Activated T-cell treated with anti-CD3 and anti-CD28 coated beads, Interleukin-2, amount 50 U/mL, for 48 hours (primary cell): ENCODE data around the gene BHLHA9.
"Not testable (repeated sequence)": the region's sequence is repeated elsewhere in the genome, so short reads cannot be mapped to it uniquely, and the experiment has no call there.

Source experiments
- DNase-seq, 2 experiments: peaks; one replicate each; pipeline ENCODE4 v3.0.0-alpha.2; 2020

Gene BHLHA9

DNA sequence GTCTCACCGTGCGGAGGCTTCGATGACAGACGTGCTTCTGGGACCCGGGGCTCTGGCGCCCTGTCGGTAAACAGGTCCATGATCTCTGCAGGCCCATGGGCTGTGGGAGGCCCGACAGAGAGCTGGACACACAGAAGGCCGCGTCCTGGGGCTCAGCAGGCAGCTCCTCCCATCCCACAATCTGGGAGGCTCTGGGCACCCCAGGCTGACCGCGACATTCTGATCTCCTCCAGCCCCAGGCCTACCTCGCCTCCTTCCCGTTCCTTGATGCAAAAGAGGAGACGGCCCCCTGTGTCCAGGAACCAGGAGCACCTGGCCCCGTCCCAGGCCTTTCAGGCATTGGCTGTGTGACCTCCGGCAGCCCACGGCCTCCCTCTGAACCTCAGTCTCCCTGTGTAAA, 32.5 kb downstream of the BHLHA9 start:
- DNase-seq = no peak

DNA sequence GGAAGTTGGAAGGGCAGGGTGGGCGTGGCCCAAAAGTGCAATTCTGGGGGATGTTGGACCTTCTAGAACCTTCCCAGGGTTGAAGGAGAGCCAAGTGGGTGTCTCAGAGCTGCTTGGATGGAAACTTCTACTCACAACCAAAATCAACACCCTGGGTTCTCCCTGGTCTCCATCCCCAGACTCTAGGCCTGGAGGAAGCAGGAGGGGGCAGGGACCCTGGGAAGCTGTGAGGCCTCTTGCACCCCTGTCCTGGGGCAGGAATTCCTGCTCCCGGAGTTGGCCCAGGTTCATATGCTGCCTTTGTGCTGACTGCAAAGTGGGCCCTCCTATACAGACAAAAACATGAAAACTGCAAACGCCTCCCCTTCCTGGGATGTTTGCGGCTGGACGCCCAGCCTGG, 34.3 kb downstream of the BHLHA9 start:
- no peak for DNase-seq

DNA sequence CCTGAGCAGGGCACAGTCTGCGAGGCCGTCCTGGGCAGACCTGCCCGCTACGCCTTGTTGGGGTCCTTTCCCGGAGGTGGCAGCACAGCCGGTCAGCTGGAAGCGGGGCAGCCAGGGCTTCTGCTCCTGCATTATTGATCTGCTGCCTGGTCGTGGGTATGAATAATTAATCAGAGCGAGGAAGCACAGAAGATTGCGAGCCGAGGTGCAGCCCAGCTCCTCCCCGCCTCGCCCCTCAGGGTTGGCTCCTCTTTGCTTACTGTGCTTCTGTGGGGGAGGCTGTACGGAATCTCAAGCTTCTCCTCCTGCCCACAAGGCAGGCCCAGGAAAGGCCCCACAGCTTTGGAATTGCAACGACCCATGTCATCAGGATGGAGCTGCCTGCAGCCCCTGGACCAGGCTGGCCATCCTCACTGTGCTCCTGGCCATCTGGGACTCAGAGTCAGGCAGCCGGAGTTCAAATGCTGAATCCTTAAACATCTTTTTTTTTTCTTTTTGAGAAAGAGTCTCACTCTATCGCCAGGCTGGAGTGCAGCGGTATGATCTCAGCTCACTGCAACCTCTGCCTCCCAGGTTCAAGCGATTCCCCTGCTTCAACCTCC, 34.8 kb downstream of the BHLHA9 start:
- no peak for DNase-seq

DNA sequence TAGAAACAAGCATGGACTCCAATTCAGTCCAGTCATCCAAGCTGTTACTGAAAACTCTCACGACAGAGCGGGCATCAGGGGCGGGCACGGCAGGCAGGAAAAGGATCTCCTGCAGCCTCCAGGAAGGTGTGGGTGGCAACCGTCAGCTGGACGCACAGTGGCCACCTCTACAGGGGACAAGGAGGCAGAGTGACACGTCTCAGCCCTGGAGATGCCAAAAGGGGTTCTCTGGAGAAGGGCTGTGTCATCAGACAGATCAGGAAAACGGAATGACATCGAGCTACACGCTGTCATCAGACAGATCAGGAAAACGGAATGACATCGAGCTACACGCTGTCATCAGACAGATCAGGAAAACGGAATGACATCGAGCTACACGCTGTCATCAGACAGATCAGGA, 37.6 kb downstream of the BHLHA9 start:
- DNase-seq = not testable (repeated sequence)

DNA sequence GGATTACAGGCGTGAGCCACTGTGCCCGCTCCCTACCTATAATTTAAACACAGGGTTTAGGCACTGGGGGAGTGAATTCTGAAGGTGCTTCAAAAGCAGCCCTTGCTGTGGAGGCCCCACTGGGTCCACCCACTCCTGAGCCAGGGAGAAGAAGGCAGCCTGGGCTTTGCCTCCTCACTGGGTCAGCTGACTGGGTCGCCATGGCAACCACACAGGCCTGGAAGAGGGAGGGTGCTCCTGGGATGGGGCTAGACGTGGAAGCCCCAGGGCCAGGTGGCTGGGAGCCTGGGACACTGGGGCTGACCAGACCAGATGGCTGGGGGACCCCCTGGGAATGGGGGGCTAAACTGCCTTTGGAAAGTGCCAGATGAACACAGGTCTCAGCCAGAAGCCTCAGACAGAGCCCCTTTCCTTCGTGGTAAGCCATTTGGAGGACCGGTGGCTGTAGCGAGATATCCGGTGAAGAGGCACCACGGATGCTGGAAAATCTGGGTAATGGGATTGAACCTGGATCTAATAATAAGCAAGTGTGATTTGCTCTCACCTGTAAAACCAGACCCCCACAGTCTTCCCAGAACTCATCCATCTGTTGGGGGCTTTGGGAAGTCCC, 42.1 kb downstream of the BHLHA9 start:
- no peak for DNase-seq

DNA sequence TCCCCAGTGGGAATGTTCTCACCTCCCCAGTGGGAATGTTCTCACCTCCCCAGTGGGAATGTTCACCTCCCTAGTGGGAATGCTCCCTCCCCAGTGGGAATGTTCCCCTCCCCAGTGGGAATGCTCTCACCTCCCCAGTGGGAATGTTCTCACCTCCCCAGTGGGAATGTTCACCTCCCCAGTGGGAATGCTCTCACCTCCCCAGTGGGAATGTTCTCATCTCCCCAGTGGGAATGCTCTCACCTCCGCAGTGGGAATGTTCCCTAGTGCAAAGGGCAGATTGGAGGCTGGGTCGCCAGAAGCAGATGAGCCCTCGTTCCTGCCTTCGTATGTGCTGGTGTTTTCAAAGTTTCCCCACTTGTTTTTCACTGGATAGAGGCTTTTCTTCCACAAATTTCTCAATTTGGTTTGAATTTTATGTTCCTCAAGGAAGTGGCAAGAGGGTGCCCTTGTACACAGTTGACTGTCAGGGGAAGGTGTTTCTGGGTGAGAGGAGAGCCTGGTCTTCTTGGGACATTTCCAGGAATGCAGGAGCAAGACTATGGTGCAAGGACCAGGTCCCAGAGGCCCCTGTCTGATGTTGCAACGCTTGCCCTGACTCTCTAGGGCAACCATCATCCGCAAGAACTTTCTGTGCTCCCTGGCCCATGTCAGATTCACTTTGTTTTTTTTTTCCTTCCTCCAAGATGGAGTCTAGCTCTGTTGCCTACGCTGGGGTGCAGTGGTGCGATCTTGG, 43.2 kb downstream of the BHLHA9 start:
- no peak for DNase-seq

DNA sequence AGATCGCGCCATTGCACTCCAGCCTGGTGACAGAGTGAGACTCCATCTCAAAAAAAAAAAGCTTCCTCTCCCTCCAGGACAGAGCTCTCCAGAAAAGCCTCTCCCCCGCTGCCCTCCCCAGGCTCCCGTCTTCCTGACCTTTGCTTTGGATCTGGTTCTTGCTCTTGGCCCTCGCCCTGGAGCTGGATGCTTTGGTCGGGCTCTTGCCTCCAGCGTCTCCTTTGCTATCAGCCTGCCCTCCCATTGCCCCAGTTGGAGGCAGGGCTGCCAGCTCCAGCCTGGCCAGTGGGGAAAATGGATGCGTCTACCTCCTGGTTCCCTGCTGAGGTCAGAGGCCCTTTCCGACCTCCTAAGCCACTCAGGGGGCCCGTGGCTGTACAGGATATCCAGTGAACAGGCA, 45.2 kb downstream of the BHLHA9 start:
- DNase-seq = no peak

DNA sequence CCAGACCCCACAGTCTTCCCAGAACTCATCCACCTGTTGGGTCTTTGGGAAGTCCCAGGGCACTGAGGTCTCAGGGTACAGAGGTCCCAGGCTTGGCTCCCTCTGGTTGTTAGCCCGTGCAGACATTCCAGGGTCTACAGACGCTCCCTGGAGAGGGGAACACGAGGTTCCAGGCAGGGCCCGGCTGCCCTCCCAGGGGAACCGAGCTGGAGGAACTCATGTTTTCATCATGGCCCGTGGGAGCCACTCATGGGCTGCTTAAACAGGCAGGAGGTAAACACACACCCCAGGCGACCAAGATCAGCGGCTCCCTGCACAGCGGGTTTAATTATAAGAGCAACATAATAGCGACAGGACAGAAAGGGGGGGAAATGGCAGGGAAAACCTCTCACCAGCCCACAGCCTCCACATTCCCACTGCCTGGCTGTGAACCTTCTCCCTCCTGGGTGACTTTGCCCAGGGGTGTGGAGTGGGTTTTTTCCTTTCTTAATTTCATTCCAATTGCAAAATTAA, 45.7 kb downstream of the BHLHA9 start:
- no peak for DNase-seq
